Measurements from ENCODE around the gene ATP1A1.

The ATP1A1 gene

DNA sequence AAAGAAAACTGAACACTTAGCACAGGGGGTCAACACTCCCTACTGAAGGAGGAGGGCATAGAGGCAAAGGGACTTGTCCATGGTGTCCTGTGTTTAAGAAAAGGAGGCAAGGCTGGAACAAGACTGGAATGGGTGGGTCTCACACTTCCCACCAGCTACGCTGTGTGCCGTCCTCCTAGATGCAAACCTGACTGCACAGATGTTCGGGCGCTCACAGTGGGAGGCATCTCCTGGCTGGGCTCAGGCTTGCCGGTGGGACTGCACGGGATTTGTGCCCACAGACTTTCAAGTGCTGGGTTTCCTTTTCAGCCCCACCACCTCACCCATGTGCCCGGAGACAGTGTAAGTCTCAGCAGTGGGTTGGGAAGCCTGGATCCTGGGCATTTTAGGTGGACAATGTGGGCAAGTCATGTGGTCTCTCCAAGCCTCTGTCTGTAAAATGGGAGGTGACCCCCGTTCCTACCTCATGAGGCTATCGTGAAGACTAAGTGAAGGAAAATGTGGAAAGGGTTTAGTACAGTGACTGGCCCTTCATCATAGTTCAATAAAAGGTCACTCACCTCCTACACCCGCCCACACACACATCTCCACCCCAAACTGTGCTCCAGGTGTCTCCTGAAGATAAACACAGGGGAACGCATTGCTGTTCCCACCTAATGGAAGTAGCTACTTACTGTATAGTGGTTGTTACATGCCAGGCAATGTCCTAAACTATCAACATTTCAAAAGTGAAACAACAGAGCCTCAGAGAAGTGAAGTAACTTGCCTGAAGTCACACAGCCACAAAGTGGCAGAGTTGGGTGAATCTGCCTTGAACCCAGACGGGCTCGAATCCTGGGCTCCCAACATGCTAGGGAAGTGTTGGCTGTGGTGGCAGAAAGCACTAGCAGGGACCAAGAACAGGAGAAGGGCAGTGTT lies 36.0 kb downstream of the ATP1A1 start:
- DNase-seq (ENCODE audit: low spot score) = no peak
- TF ChIP-seq, protein P1, sequence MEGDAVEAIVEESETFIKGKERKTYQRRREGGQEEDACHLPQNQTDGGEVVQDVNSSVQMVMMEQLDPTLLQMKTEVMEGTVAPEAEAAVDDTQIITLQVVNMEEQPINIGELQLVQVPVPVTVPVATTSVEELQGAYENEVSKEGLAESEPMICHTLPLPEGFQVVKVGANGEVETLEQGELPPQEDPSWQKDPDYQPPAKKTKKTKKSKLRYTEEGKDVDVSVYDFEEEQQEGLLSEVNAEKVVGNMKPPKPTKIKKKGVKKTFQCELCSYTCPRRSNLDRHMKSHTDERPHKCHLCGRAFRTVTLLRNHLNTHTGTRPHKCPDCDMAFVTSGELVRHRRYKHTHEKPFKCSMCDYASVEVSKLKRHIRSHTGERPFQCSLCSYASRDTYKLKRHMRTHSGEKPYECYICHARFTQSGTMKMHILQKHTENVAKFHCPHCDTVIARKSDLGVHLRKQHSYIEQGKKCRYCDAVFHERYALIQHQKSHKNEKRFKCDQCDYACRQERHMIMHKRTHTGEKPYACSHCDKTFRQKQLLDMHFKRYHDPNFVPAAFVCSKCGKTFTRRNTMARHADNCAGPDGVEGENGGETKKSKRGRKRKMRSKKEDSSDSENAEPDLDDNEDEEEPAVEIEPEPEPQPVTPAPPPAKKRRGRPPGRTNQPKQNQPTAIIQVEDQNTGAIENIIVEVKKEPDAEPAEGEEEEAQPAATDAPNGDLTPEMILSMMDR (IDR thresholded peaks at IDR 0.05; ENCODE audit: extremely low read depth, missing control alignments) = no peak

DNA sequence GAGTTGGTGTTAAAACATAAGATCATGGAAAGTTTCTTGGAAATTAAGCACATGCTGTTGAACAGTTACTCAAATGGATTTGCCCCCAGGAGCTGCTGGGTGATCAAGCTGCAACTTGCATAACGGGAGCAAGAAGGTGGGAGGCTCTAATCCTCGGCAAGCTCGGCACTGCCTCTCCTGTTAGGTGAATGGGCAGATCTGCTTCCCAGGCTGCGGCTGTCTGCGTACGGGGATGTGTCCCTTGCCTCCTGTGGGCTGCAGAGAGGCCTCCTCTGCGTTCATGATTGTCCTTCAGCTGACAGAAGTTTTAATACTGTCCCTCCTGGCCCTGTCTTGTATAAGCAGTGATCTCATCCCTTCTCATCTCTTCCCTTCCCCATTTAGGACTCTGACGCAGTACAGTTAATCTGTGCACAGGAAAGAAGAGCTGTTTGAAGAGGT lies 36.7 kb downstream of the ATP1A1 start:
- TF ChIP-seq, protein P1 (IDR thresholded peaks at IDR 0.05; ENCODE audit: extremely low read depth, missing control alignments) = no peak
- DNase-seq (ENCODE audit: low spot score) = no peak

DNA sequence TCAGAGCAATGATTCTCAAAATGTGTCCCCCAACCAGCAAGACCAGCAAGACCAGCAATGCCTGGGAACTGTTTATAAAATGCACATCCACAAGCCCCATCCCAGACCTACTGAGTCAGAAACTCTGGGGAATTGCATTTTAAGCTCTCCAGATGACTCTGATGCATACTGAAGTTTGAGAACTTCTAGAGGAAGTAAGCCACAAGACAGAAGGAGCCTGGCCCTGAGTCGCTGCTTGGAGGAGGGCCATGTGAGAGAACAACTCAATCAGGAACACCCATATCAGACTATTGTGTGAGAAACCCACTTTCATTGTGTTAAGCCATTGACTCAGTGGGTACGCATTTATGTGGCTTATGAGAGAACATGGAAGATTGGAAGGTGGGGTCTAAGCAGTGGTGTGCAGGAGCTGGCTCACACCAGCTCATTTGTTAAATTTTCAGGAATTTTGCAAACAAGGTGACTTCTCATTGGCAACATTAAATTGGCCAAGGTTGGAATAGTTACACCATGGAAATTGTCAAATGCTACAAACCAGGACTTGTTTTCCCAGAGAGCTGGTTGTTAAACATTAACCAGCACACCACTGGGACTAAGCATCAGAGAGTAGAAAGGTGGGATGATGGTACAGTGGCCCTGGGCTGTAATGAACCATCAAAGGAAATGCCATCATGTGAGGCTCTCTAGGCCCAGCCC lies 38.9 kb downstream of the ATP1A1 start:
- TF ChIP-seq, protein P1 (IDR thresholded peaks at IDR 0.05; ENCODE audit: extremely low read depth, missing control alignments) = no peak
- no peak for DNase-seq (ENCODE audit: low spot score)

DNA sequence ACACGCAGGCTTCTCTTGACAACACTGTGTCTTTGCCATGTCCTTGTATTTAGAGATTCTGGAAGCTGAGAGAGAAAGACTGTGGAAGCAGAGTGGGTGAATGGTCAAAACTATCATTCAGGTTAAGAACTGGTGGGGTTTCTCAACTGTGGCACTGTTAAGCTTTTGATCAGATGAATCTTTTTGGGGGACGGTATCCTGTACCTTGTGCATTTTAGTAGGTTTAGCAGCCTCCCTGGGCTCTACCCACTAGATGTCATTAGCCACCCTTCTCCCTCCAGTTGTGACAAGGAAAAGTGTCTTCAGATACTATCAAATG lies 39.4 kb downstream of the ATP1A1 start:
- TF ChIP-seq, protein P1 (IDR thresholded peaks at IDR 0.05; ENCODE audit: extremely low read depth, missing control alignments) = no peak
- no peak for DNase-seq (ENCODE audit: low spot score)

DNA sequence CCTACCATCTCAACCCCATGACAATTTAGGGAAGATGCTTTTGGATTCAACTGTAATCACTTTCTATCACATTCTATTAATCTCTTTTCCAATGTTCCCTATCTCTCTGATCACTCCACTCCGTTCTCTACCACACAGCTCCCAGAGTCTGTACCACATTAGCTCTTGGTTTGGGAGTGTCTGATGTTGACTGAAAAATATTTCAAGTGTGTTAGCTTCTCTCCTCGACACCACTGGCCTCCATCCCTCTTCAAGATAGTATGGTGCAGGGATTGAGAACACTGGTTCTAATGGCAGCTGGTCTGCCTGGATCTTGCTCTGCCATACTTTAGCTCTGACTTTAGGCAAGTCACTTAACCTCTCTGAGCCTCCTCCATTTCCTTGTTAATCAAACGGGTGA lies 39.9 kb downstream of the ATP1A1 start:
- TF ChIP-seq, protein P1 (IDR thresholded peaks at IDR 0.05; ENCODE audit: extremely low read depth, missing control alignments) = no peak
- no peak for DNase-seq (ENCODE audit: low spot score)

DNA sequence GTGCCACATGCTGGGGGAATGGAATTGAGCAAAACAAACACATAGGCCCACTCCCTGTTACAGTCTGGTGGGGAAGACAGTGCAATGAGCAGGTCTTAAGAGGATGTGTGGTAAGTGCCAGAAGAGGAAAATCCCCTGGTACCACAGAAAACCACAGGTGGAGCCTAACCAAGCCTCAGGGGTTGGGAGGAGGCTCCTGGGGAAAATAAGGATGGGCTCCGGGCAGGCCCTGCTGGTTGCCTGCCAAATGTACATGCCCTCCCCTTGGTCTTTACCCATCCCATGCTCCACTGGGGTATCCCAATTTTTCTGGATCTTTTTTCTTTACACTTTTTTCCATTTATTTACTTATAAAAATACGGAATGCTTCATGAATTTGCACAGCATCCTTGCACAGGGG lies 40.4 kb downstream of the ATP1A1 start:
- TF ChIP-seq, protein P1 (IDR thresholded peaks at IDR 0.05; ENCODE audit: extremely low read depth, missing control alignments) = no peak

DNA sequence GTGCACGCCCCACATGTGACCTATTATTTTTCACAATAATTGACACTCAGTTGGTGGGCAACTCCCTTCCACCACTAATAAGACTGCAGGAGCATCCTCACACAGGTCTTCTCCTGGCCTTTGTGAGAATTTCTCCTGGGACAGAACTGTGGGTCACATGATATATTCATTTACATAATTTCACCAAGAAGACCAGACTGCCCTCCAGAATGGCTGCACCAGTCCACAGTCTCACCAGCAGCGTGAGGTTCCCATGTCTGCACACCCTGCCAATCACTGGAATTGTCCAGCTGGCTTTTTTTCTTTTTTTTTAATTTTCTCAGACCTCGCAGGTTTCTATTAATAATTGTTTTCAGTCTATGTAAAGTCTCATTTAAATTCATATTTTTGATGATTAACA lies 41.3 kb downstream of the ATP1A1 start:
- no peak for DNase-seq (ENCODE audit: low spot score)
- TF ChIP-seq, protein P1 (IDR thresholded peaks at IDR 0.05; ENCODE audit: extremely low read depth, missing control alignments) = no peak

More for the DNA sequence above, 40.4 kb downstream of the ATP1A1 start:
- DNase-seq (ENCODE audit: low spot score) = no peak
